Subcutaneous adipose tissue (tissue), 4 donors: ENCODE measurements around the gene VPS52. TPM values are rescaled to one million over a fixed set of nuclear protein-coding genes. Genes with fewer than 3 reads are reported as not detected.

Experiments
- CTCF ChIP-seq: fragments of 450-650 bp; IDR thresholded peaks from one replicate; pipeline ENCODE4 v1.5.1; 2016; ENCODE audit warnings: low read depth, mild to moderate bottlenecking, control low read depth, antibody characterized with exemption, moderate library complexity
- total RNA-seq, 4 donors: library from RNA; depleted of rRNA; stranded (reverse); fragments of >200 nt; gene quantifications; one replicate each; pipeline ENCODE4 v1.1.0, GENCODE V29; 2016

Gene VPS52
- total RNA-seq, 4 donors from 2014 or later = 27.2 to 59.2 (median 32.7) TPM

- TF ChIP-seq CTCF = no peak
Observed at GRCh38 chr6:33276581-33276863, 4.8 kb upstream of the VPS52 start.

- TF ChIP-seq CTCF = no peak
Observed at GRCh38 chr6:33273924-33274902, 2.5 kb upstream of the VPS52 start.

- no peak for TF ChIP-seq CTCF
Observed at GRCh38 chr6:33273129-33273923, 1.6 kb upstream of the VPS52 start.

- TF ChIP-seq CTCF = no peak
Observed at GRCh38 chr6:33272275-33273128, 826 bp upstream of the VPS52 start.

- no peak for TF ChIP-seq CTCF
Observed at GRCh38 chr6:33271117-33271467, 584 bp downstream of the VPS52 start.

GRCh38 chr6:33264015-33264414 is 7.7 kb downstream of the VPS52 start:
- no peak for TF ChIP-seq CTCF
